SK-N-MC (cell line): ENCODE measurements around the gene PRXL2A.

Source experiments
- DNase-seq: peaks from one replicate; pipeline ENCODE4 v3.0.0-alpha.2; 2011; ENCODE audit warnings: low read depth, low spot score
- H3K27ac ChIP-seq: fragments of 200-600 bp; sonication (generic); 2 replicates; pipeline ENCODE4 v1.5.1; 2016; ENCODE audit warnings: mixed run types
- H3K36me3 ChIP-seq: fragments of 200-600 bp; sonication (generic); 2 replicates; pipeline ENCODE4 v1.6.1; 2017; ENCODE audit warnings: antibody characterized with exemption, low read length, mixed read lengths; ENCODE audit not compliant: insufficient read depth
- H3K4me3 ChIP-seq: fragments of 200-600 bp; sonication (generic); 2 replicates; pipeline ENCODE4 v1.5.1; 2016
- H3K9ac ChIP-seq: fragments of 200-600 bp; sonication (generic); 2 replicates; pipeline ENCODE4 v1.8.0; 2017; ENCODE audit warnings: mixed run types, mixed read lengths; ENCODE audit not compliant: insufficient read length
- H3K9me3 ChIP-seq: fragments of 200-600 bp; sonication (generic); 2 replicates; pipeline ENCODE4 v1.6.1; 2017; ENCODE audit warnings: low read depth, mild to moderate bottlenecking, antibody characterized with exemption, low read length, moderate library complexity, mixed read lengths
- EZH2 ChIP-seq: fragments of 200-600 bp; sonication (generic); IDR thresholded peaks from one replicate; pipeline ENCODE4 v1.6.1; 2017; ENCODE audit warnings: antibody characterized with exemption
- FOXP2 ChIP-seq: optimal IDR thresholded peaks from 2 replicates; pipeline ENCODE3; 2011; ENCODE audit warnings: mild to moderate bottlenecking, moderate library complexity; ENCODE audit not compliant: insufficient read depth; ENCODE audit errors: extremely low read length, control extremely low read depth
- POLR2AphosphoS5 ChIP-seq: IDR thresholded peaks from 2 replicates; pipeline ENCODE4 v1.6.1; 2012; ENCODE audit warnings: mild to moderate bottlenecking, low read depth, low read length, borderline replicate concordance

Gene PRXL2A

GRCh38 chr10:80484243-80484642 is 75.9 kb downstream of the PRXL2A start:
- Histone ChIP-seq H3K9me3 (no peaks in the 10 kb centered on the region), H3K9ac (no peak overlapping the region), H3K4me3 (no peak overlapping the region), H3K27ac (no peak overlapping the region), H3K36me3 (no peaks in the 10 kb centered on the region; the same call in 1 of the 2 replicates)
- TF ChIP-seq POLR2AphosphoS5 (no peak), EZH2 (no peak), FOXP2 (no peak)
- no peak for DNase-seq

GRCh38 chr10:80484676-80485075 is 76.3 kb downstream of the PRXL2A start:
- H3K36me3 ChIP-seq = no peaks in the 10 kb centered on the region; the same call in 1 of the 2 replicates
- TF ChIP-seq POLR2AphosphoS5 = no peak
- no peak for TF ChIP-seq EZH2
- H3K9me3 ChIP-seq = no peaks in the 10 kb centered on the region
- H3K9ac ChIP-seq = no peak overlapping the region
- H3K4me3 ChIP-seq = no peak overlapping the region
- no peak for DNase-seq
- H3K27ac ChIP-seq = no peak overlapping the region

GRCh38 chr10:80485076-80485945 is 77.0 kb downstream of the PRXL2A start:
- DNase-seq = no peak
- no peak overlapping the region for H3K27ac ChIP-seq
- no peaks in the 10 kb centered on the region; the same call in 1 of the 2 replicates for H3K36me3 ChIP-seq
- TF ChIP-seq POLR2AphosphoS5 (no peak), FOXP2 (no peak), EZH2 (no peak)
- no peak overlapping the region for H3K9ac ChIP-seq
- no peak overlapping the region for H3K4me3 ChIP-seq
- no peaks in the 10 kb centered on the region for H3K9me3 ChIP-seq

GRCh38 chr10:80485946-80486764 is 77.8 kb downstream of the PRXL2A start:
- TF ChIP-seq FOXP2 (no peak), POLR2AphosphoS5 (no peak), EZH2 (no peak)
- Histone ChIP-seq H3K4me3 (peak overlapping the region; percentile 33), H3K9ac (no peak overlapping the region), H3K27ac (peak overlapping the region; percentile 84), H3K9me3 (no peaks in the 10 kb centered on the region), H3K36me3 (no peaks in the 10 kb centered on the region; the same call in 1 of the 2 replicates)
- DNase-seq = no peak
